Measurements from ENCODE around the gene AKR1C4.
"Not testable (repeated sequence)": the region's sequence is repeated elsewhere in the genome, so short reads cannot be mapped to it uniquely, and the experiment has no call there.

The AKR1C4 gene

DNA sequence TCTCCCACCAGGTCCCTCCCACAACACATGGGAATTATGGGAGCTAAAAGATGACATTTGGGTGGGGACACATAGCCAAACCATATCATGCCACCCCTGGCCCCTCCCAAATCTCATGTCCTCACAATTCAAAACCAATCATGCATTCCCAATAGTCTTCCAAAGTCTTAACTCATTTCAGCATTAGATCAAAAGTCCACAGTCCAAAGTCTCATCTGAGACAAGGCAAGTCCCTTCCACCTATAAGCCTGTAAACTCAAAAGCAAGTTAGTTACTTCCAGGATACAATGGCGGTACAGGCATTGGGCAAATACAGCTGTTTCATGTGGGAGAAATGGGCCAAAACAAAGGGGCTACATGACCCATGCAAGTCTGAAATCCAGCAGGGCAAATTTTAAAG is 13.1 kb downstream of the AKR1C4 start:
- not testable (repeated sequence) for DNase-seq

DNA sequence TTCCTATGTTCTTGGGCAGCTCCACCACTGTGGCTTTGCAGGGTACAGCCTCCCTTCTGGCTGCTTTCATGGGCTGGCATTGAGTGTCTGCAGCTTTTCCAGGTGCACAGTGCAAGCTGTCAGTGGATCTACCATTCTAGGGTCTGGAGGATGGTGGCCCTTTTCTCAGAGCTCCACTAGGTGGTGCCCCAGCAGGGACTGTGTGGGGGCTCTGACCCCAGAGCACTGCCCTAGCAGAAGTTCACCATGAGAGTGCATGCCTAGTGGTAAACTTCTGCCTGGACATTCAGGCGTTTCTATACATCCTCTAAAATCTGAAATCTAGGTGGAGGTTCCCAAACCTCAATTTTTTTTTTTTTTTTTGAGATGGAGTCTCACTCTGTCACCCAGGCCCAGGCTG is 13.6 kb downstream of the AKR1C4 start:
- not testable (repeated sequence) for DNase-seq

DNA sequence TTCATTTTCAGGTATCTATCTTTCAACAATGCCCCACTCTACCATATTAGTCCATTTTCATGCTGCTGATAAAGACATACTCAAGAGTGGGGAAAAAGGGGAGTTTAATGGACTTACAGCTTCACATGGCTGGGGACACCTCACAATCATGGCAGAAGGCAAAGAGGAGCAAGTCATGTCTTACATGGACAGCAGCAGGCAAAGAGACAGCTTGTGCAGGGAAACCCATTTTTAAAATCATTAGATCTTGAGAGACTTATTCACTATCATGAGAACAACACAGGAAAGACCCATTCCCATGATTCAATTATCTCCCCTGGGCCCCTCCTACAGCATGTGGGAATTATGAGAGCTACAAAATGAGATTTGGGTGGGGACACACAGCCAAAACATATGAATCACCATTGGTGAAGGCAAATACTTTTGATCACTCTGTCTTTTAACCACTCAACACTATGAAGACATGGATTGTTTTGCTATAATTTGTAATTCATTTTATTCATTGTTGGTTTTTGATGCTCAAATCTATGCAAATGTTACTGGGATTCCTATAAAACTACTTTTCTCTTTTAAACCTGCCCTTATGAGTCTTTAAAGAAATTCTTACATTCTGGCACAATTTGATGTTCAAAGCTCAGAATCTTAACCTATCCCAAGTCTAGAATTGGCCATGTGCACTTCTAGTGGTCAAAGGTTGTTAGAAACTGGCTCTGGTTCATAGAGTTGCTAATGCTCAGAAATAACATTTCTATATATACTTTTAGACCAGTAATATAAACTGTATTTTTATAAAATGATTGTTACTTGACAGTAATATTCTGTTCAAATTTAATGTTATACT is 15.3 kb downstream of the AKR1C4 start:
- DNase-seq: no peak

DNA sequence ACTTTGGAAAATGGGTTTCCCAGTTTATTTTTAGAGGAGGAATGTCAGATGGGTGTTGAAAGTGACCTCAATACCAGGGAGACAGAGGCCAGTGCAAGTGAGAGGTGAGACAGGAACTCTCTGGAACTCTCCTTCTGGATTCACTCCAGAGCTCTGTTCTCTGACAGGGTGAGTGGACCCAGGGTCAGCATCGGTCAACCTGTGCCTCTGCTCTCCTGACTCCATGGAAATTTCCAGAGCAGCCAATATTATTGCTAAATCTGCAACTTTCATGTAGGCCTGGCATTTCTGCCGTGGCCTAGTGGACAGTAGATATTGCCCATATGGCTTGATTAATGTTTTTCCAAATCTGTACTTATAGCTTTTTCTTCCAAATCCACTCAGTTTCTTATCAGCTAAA is 20.2 kb downstream of the AKR1C4 start:
- DNase-seq: no peak

DNA sequence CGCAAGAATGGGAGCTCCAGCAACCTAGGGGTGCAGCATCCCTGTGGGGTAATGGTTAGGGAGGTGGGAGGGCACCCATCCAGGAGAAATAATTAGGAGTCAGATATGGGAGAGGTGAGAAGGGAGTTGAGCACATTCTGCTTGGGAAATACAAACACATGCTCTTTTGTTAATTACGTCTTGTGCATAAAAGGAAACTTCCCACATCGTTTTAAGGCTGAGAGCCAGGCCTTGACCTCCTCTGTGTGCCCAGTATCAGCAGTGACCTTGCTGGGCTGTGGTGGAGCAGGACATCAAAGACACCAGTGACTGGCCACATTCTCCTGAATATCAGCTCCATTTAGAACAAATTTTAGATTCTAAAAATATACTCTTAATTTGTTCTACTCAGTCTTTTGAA is 22.6 kb downstream of the AKR1C4 start:
- no peak for DNase-seq

DNA sequence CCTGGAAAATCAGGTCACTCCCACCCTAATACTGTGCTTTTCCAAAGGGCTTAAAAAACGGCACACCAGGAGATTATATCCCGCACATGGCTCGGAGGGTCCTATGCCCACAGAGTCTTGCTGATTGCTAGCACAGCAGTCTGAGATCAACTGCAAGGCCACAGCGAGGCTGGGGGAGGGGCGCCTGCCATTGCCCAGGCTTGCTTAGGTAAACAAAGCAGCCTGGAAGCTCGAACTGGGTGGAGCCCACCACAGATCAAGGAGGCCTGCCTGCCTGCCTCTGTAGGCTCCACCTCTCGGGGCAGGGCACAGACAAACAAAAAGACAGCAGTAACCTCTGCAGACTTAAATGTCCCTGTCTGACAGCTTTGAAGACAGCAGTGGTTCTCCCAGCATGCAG is 26.3 kb downstream of the AKR1C4 start:
- not testable (repeated sequence) for DNase-seq

DNA sequence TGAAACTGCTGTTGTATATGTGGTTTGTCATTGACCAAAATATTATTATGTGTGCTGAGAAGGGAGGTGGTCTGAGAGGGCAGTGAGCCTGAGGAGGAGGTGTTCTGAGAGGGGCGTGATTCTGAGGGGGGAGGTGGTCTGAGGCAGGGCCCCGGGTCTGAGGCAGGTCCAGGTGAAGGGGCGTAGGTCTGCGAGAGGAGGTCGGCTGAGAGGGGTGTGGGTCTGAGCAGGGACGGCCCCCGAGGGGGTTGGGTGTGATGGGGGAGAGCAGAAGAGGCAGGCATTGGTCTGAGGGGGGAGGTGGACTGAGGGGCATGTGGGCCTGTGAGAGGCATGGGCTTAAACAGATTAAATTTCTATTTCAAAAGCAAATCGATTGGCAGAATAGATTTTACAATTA is 32.4 kb downstream of the AKR1C4 start:
- DNase-seq: no peak

DNA sequence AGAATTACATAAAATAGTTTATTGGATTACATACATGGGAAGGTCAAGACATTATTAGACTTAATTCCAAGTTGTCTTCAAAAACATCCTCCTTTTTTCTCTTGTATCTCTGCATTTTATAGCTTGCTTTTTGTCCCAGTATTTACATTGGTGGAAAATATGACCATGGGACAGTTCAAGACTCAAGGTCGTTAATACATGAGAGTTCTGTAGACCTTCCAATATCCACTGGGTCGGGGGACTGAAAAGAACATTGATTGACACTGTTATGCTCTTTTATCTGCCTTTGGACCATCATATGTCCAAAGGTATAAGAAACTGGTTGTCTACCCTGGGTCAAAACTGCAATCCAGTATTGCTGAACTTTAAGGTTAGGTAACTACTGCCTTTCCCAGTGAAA is 36.7 kb downstream of the AKR1C4 start:
- no peak for DNase-seq

DNA sequence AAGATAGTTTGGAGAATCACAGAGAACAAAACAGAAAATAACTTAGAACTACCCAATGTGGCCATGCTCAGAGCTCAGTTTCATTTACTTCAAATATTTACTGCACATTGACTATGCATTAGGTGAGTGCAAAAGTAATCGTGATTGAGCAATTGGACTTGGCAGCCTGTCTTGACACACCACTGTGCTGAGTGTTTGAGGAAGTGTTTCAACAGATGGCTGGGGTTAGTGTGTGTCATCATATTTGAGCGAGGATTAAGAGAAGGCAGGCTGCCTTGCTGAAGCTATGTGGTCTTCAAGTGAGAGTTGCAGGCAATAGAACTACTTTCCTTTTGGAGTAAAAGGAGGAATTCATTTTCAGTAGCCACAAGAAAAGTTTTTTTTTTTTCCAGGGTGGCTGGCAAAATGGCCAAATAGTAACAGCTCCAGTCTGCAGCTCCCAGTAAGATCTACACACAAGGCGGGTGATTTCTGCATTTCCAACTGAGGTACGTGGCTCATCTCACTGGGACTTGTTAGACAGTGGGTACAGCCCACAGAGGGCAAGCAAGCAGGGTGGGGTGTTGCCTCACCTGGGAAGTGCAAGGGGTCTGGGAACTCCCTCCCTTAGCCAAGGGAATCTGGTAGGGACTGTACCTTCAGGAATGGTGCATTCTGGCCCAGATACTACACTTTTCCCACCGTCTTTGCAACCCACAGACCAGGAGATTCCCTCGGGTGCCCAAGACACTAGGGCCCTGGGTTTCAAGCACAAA is 37.6 kb downstream of the AKR1C4 start:
- peak; percentile 21 to 97 for DNase-seq

DNA sequence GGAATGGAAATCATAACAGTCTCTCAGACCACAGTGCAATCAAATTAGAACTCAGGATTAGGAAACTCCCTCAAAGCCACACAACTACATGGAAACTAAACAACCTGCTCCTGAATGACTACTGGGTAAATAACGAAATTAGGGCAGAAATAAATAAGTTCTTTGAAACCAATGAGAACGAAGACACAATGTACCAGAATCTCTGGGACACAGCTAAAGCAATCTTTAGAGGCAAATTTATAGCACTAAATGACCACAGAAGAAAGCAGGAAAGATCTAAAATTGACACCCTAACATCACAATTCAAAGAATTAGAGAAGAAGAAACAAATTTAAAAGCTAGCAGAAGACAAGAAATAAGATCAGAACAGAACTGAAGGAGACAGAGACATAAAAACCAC is 40.9 kb downstream of the AKR1C4 start:
- not testable (repeated sequence) for DNase-seq

DNA sequence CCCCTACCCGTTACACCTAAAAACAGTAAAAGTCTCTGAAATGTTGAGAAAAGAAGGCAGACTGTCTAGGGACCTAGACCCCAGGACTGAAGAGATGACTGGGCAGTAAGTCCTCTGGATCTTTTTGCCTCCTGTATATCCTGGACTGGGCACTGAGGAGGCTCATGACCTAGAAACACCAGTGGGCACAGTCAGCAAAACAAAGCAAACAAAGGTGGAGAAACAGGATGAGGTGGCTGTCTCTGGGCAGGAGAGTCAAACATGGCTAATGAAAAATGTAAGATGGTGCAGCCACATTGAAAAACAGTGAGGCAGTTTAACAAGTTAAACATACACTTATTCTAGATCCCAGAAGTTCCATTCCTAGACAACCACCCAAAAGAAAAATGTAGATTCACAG is 45.9 kb downstream of the AKR1C4 start:
- no peak for DNase-seq

DNA sequence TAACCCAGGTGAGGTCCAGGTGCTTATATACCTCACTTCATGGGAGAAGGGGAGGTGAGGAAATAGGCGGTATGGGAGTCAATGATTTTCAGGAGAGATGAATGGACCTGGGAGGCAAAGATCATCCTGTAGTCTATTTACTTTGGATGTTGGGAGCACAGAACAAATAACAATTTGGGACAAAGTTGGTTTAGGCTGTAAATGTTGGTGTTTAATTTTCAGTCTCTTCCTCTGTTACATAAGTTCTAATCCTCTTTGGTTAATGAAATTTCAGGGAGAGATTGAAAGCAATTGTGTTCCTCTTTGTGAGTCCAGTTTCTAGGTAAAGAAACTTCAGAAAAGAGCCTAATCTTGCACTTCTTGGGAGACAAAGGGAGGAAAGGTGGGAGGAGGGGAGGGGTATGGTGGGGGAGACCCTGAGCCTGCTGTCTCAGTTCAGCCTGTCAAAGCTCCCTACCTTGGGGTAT is 46.9 kb downstream of the AKR1C4 start:
- DNase-seq: no peak

DNA sequence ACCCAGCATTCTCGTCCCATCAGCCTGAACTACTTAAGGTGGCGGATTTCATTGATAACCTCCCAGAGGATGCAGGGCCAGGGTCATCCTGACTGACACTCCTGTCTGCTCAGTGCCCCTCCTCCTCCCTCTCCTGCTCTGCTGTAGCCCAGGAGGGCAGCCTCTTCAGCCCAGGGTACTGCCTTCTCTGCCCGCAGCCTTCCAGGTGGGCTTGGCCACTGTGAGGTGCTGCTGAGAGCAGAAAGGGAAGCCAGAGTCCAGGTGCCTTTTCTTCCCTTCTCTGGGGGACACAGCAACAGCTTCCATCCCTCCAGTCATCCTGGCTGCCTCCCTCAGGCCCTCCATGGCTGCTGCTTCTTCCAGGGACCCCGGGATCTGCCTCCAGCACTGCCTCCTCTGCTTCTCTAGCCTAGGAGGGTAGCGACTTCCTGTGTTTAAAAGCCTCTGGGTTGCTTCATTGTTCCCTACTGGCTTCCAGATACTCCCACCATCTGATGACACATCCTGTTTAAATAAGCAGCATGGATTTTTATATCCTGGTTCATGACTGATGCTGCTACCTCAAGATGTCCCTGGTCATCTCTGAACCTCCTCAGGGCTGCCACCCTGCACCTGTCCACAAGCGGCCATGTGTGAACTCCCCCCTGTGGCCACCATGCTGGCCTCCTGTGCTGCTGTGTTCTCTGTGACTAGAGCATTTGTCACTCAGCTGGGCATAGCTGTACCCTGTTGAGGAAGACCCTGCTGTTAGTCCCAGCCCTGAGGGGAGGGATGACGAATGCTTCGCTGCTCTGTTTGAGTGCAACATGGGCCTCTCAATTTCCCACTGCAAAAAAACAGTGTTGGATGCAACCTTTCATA is 55.8 kb downstream of the AKR1C4 start:
- no peak for DNase-seq

DNA sequence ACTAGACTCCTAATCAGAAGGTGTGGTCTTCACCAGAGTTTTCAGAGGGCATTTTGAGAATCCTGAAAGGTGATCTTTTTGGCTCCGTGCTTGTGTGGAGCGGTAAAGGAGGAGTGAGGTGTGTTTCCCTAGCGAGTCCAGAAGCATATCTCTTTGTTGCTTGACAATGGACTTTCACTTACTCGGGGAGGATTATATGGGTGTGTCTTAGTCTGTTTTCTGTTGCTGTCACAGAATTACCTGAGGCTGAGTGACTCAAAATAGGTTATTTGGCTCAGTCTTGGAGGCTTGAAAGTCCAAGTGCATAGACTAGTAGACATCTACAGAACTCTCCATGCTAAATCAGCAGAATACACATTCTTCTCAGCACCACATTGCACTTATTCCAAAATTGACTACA is 57.9 kb downstream of the AKR1C4 start:
- DNase-seq: no peak

DNA sequence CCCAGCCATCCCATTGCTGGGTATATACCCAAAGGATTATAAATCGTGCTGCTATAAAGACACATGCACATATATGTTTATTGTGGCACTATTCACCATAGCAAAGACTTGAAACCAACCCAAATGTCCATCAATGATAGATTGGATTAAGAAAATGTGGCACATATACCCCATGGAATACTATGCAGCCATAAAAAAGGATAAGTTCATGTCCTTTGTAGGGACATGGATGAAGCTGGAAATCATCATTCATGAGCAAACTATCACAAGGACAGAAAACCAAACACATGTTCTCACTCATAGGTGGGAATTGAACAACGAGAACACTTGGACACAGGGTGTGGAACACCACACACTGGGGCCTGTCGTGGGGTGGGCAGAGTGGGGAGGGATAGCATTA is 61.1 kb downstream of the AKR1C4 start:
- DNase-seq: not testable (repeated sequence)

DNA sequence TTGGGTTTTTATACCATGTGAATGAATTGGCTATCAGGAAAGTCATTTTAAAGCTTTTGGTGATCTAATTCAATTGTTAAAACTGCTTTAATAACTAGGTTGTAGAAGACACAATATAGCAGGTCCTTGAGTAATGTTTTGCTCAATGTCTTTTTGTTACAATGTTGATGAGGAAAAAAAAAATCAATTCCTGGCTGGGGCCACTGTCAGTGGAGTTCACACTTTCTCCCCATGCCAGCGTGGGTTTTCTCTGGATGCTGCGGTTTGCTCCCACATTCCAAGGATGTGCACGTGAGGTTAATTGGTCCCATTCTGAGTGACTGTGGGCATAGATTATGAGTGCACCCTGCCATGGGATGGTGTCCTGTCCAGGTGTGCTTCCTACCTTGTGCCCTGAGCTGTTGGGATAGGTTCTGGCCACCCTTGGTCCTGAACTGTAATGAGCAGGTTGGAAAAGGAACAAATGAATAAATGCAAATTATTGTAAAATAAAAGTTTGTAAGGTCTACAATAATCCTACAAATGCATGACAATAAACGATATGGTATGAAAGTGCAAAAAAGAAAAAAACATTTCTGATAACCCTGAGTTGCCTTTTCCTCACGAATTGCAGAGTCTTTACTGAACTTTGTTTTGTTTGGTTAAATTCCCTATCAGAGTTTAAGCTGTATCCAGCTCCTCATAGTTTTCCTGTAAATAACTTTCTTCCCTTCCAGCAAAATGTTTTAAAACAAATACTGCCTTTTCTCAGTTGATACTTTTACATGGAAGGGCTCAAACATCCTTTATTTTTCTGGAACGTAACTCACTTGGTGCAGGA is 62.7 kb downstream of the AKR1C4 start:
- DNase-seq: no peak

DNA sequence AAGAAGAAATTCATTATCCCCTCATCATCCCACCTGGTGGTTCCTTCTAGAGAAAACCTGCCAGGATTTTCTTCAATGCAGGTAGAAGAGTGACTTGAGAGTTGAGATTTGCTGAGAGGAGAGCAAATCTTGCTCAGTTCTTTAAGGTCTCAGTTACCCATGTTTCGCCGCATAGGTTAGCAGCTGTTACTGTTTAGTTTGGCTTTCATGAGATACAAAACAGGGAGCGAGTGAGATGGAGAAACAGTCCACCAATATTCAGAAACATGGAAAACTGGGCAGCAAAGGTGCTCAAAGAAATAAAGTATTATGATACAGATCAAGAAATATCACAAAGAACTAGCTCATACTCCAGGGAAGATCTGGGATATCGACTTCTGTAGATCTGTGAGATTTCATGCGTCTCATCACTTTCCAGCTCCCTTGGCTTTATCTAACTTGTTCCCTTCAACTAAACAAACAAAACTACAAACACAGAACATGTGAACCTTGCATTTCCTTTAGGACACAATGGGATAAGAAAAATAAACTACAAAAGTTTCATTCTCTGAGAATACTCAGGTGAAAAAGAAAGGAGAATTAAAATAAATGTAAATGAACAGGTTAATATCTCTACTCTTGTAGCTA is 63.4 kb downstream of the AKR1C4 start:
- DNase-seq: no peak

DNA sequence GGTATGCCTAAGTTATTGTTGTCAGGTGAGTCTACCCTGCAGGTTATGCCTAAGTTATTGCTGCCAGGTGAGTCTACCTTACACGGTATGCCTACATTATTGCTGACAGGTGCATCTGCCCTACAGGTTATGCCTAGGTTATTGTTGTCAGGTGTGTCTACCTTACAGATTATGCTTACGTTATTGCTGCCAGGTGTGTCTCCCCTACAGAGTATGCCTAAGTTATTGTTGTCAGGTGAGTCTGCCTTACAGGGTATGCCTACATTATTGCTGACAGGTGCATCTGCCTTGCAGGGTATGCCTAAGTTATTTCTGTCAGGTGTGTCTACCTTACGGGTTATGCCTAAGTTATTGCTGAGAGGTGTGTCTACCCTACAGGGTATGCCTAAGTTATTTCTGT is 64.2 kb downstream of the AKR1C4 start:
- DNase-seq: no peak

DNA sequence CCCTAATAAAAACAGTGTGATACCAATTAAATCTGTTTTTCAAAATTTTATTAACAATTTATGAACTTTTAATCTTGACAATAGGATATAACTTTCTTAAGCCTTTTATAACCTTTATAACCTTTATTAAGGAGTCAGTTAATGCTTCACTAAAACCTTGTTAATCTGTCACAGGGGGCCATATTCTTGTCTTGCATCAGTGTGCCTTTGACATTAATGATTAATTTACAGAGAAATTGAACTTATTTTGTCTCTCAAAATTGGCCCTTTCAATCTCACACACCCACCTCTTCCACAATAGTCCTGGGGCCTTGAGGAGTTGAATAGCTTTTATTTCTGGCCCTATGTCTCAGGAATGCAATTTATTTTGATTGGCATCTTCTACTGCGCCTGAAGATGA is 68.5 kb downstream of the AKR1C4 start:
- no peak for DNase-seq

DNA sequence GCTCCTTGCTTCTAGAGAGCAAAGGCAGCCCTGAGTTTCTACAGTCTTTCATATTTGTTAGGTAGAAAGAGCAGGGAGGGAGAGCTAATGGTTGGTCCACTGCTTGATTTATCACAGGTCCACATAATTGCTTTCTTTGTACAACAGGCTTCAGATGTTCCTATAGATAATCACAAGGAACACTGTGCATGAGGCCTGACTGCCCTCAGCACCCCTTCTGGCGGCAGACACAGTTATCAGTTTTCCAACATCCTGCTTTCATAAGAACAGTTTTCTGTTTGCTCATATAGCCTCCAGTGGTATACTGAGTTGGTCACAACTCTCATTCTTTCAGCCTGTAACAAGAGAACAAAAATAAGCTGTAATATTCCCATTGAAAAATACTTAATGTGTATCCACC is 69.7 kb downstream of the AKR1C4 start:
- DNase-seq: no peak

DNA sequence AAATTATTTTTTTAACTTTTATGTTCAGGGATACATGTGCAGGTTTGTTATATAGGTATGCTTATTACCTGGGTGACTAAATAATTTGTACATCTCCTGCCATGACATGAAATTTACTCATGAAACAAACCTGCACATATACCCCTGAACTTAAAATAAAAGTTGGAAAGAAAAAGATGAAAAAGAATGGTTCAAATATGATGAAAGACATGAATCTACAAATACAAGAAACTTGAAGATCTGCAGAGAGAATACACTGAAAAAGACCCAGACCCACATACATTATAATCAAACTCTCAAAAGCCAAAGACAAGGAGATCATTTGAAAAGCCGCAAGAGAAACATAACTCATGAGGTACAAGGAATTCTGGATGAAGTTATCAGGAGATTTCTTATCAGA is 70.2 kb downstream of the AKR1C4 start:
- DNase-seq: no peak

DNA sequence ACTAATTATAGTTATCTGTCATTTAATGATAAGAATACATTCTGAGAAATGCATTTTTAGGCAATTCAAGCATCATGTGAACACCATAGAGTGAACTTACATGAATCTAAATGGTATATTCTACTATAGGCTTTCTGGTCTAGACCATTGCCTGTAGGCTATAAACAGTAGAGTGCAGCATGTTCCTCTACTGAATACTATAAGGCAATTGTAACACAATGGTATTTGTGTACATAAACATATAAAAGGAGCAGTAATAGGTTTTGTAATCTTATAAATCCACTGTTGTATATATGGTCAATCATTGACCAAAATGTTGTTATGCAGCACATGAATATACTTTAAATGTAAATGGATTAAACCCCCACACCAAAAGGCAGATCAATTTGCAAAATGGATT is 71.6 kb downstream of the AKR1C4 start:
- no peak for DNase-seq

All from bone marrow (tissue), 2 donors.